ENCODE results near the gene CAV1.
A peak's percentile ranks its signal among the peaks of the same experiment; 100 is the strongest.

The CAV1 gene

GRCh38 chr7:116505823-116506222, 19.0 kb upstream of the CAV1 start:
- no peak for DNase-seq (ENCODE audit: low spot score)
- H3K4me3 ChIP-seq: peak overlapping the region; percentile 52
- TF ChIP-seq CTCF (IDR thresholded peaks at IDR 0.05): no peak
- peak overlapping the region; percentile 52 to 61 for H3K27ac ChIP-seq

GRCh38 chr7:116509982-116510579, 14.8 kb upstream of the CAV1 start:
- DNase-seq (ENCODE audit: low spot score): no peak
- Histone ChIP-seq H3K27ac (peak overlapping the region; percentile 8 to 86), H3K4me3 (no peak overlapping the region)
- TF ChIP-seq CTCF (IDR thresholded peaks at IDR 0.05): no peak

- Histone ChIP-seq H3K27ac (peak overlapping the region; percentile 50 to 86), H3K4me3 (no peak overlapping the region)
- TF ChIP-seq CTCF (IDR thresholded peaks at IDR 0.05): no peak
- no peak for DNase-seq (ENCODE audit: low spot score)
Measured at GRCh38 chr7:116510795-116511194, 14.0 kb upstream of the CAV1 start.

GRCh38 chr7:116511552-116512519, 13.0 kb upstream of the CAV1 start:
- Histone ChIP-seq H3K4me3 (peak overlapping the region; percentile 66), H3K27ac (peak overlapping the region; percentile 50 to 86)
- DNase-seq (ENCODE audit: low spot score): no peak
- TF ChIP-seq CTCF (IDR thresholded peaks at IDR 0.05): no peak

- peak overlapping the region; percentile 66 for H3K4me3 ChIP-seq
- no peak for DNase-seq (ENCODE audit: low spot score)
- peak overlapping the region; percentile 50 to 86 for H3K27ac ChIP-seq
- TF ChIP-seq CTCF (IDR thresholded peaks at IDR 0.05): no peak
Measured at GRCh38 chr7:116512520-116513188, 12.2 kb upstream of the CAV1 start.

- no peak for TF ChIP-seq CTCF (IDR thresholded peaks at IDR 0.05)
- no peak overlapping the region for H3K4me3 ChIP-seq
- no peak for DNase-seq (ENCODE audit: low spot score)
- no peak overlapping the region for H3K27ac ChIP-seq
Measured at GRCh38 chr7:116515584-116515983, 9.3 kb upstream of the CAV1 start.

Data from coronary artery (tissue), 2 donors.